HepG2 (cell line): ENCODE measurements around the gene HMCN2. TPM values are rescaled to one million over a fixed set of nuclear protein-coding genes. Genes with fewer than 3 reads are reported as not detected.
A peak's percentile ranks its signal among the peaks of the same experiment; 100 is the strongest.

Experiments
- ATAC-seq: fragments of 200-7000 bp; cut with Tn5 transposase; 3 replicates; pipeline ENCODE4 v1.9.1; 2020; ENCODE audit warnings: mild to moderate bottlenecking, moderate library complexity
- BruUV-seq: library from RNA; stranded (reverse); fragments of 400-500 nt; replicated peaks from 2 replicates; lab custom pipeline; 2021; lab: Mats Ljungman, UMichigan
- CTCF ChIA-PET: fragments of 300-600 bp; formaldehyde crosslinking; extraction: SDS; loops from one replicate; lab custom pipeline; 2021; ENCODE audit warnings: low total read pairs, inconsistent platforms, low intra/inter-chr PET ratio; lab: Yijun Ruan, JAX
- POLR2A ChIA-PET: fragments of 350-600 bp; sonication (Branson Sonifier 250); formaldehyde crosslinking; loops from one replicate; lab custom pipeline; 2020; ENCODE audit warnings: antibody characterized with exemption, inconsistent platforms; lab: Yijun Ruan, JAX
- DNase-seq: peaks from one replicate; pipeline ENCODE4 v3.0.0-alpha.2; 2015; ENCODE audit warnings: low spot score
- FAIRE-seq: peaks from 3 replicates; lab custom pipeline; 2011; peaks lifted over from hg19 to GRCh38; lab: Jason Lieb, UNC
- H2AFZ ChIP-seq: one replicate; pipeline ENCODE4 v1.6.1; 2011; ENCODE audit warnings: low read length, inconsistent platforms
- H3K27ac ChIP-seq: fragments of 300-600 bp; 3 replicates; pipeline ENCODE4 v1.8.0; 2011; ENCODE audit warnings: mixed run types, mild to moderate bottlenecking, mixed read lengths, low read length, inconsistent platforms; ENCODE audit not compliant: insufficient read depth; ENCODE audit errors: extremely low read length
- H3K27me3 ChIP-seq, 2 experiments: fragments of 200-600 bp in 1 of 2; 2 replicates in 1 of 2; 3 replicates in 1 of 2; pipeline versions ENCODE4 v1.6.0 to v1.8.0; 2011; ENCODE audit warnings: low read length in 2 of 2, mild to moderate bottlenecking in 2 of 2, moderate library complexity in 2 of 2, inconsistent platforms in 1 of 2; ENCODE audit not compliant: insufficient read depth in 2 of 2, control insufficient read depth in 1 of 2
- H3K36me3 ChIP-seq, 2 experiments: fragments of 200-600 bp in 1 of 2; replicated peaks in 1 of 2; 2 replicates in 1 of 2; 3 replicates in 1 of 2; pipeline versions ENCODE4 v1.5.1 to v1.8.0; 2011; ENCODE audit warnings: low read length in 2 of 2, inconsistent platforms in 1 of 2; ENCODE audit not compliant: insufficient read depth in 2 of 2, control insufficient read depth in 1 of 2
- H3K4me1 ChIP-seq: 2 replicates; pipeline ENCODE4 v1.5.1; 2012; ENCODE audit warnings: low read length, inconsistent platforms; ENCODE audit not compliant: insufficient read depth
- H3K4me2 ChIP-seq: 2 replicates; pipeline ENCODE4 v1.6.0; 2011; ENCODE audit warnings: low read depth, low read length, inconsistent platforms
- H3K4me3 ChIP-seq, 3 experiments: fragments of 200-600 bp in 1 of 3; sonication (generic), shearing (Covaris generic) in 1 of 3; replicated peaks in 1 of 3; 2 replicates each; pipeline ENCODE4 v1.5.1; 2011 to 2016; ENCODE audit warnings: low read length in 3 of 3, inconsistent platforms in 2 of 3, low read depth in 2 of 3, mild to moderate bottlenecking in 2 of 3, control low read depth in 1 of 3, mixed read lengths in 1 of 3; ENCODE audit not compliant: insufficient read depth in 1 of 3
- H3K79me2 ChIP-seq: one replicate; pipeline ENCODE4 v1.6.1; 2011; ENCODE audit warnings: low read length, inconsistent platforms; ENCODE audit not compliant: insufficient read depth
- H3K9ac ChIP-seq: 2 replicates; pipeline ENCODE4 v1.6.0; 2011; ENCODE audit warnings: mild to moderate bottlenecking, low read depth, low read length, inconsistent platforms; ENCODE audit not compliant: insufficient read depth
- H3K9me3 ChIP-seq: 2 replicates; pipeline ENCODE4 v1.5.1; 2012; ENCODE audit warnings: mild to moderate bottlenecking, low read length
- H4K20me1 ChIP-seq: 2 replicates; pipeline ENCODE4 v1.6.0; 2011; ENCODE audit warnings: inconsistent platforms, mild to moderate bottlenecking, low read length, moderate library complexity; ENCODE audit not compliant: insufficient read depth
- FOXO1 ChIP-seq: sonication (generic); formaldehyde crosslinking; IDR thresholded peaks from 2 replicates; pipeline ENCODE4 v1.4.0; 2020; ENCODE audit warnings: missing genetic modification reagents
- KAT7 ChIP-seq: IDR thresholded peaks from 2 replicates; pipeline ENCODE4 v1.6.1; 2018; ENCODE audit warnings: borderline replicate concordance, missing compliant biosample characterization
- KDM4B ChIP-seq: sonication (generic); formaldehyde crosslinking; IDR thresholded peaks from 2 replicates; pipeline ENCODE4 v1.4.0; 2020; ENCODE audit warnings: missing genetic modification reagents
- MAF1 ChIP-seq: sonication (generic); formaldehyde crosslinking; IDR thresholded peaks from 2 replicates; pipeline ENCODE4 v1.5.0; 2020; ENCODE audit warnings: missing genetic modification reagents, borderline replicate concordance
- NFE2L2 ChIP-seq: fragments of 150-350 bp; IDR thresholded peaks from 2 replicates; pipeline ENCODE4 v1.6.1; 2014; ENCODE audit warnings: low read length
- REST ChIP-seq, 2 experiments: IDR thresholded peaks; 2 replicates each; pipeline ENCODE4 v1.6.1; 2011 to 2012; ENCODE audit warnings: low read length in 2 of 2, borderline replicate concordance in 1 of 2, low read depth in 1 of 2, mild to moderate bottlenecking in 1 of 2, moderate library complexity in 1 of 2
- STAG1 ChIP-seq: sonication (generic); formaldehyde crosslinking; IDR thresholded peaks from 2 replicates; pipeline ENCODE4 v1.4.0; 2020; ENCODE audit warnings: missing genetic modification reagents
- TOE1 ChIP-seq: sonication (generic); formaldehyde crosslinking; IDR thresholded peaks from 2 replicates; pipeline ENCODE4 v1.4.0; 2020; ENCODE audit warnings: mild to moderate bottlenecking, missing genetic modification reagents
- ZFP90 ChIP-seq: sonication (generic); formaldehyde crosslinking; IDR thresholded peaks from 2 replicates; pipeline ENCODE4 v1.8.0; 2022; ENCODE audit warnings: missing genetic modification reagents, mild to moderate bottlenecking, inconsistent platforms, borderline replicate concordance
- ZNF335 ChIP-seq: sonication (generic); formaldehyde crosslinking; IDR thresholded peaks from 2 replicates; pipeline ENCODE4 v1.4.0; 2020; ENCODE audit warnings: missing genetic modification reagents
- ZNF33A ChIP-seq: sonication (generic); formaldehyde crosslinking; IDR thresholded peaks from 2 replicates; pipeline ENCODE4 v1.5.1; 2020; ENCODE audit warnings: missing genetic modification reagents, mild to moderate bottlenecking, moderate library complexity, borderline replicate concordance
- ZNF780A ChIP-seq: sonication (generic); formaldehyde crosslinking; IDR thresholded peaks from 2 replicates; pipeline ENCODE4 v1.8.0; 2022; ENCODE audit warnings: mild to moderate bottlenecking, missing genetic modification reagents, moderate library complexity
- WGBS: methylation state at CpG from one replicate; pipeline ENCODE4 v1.1.6; 2017; ENCODE audit warnings: low lambda C conversion rate; 5-methylcytosine and 5-hydroxymethylcytosine counted together
- in situ Hi-C: cut with HindIII; loops from 2 replicates; pipeline ENCODE4 v1.10.0; 2017; ENCODE audit warnings: low pct_unique_long_range_greater_than_20kb; ENCODE audit not compliant: extremely low pct_ligation_motif_present
- intact Hi-C: fragments of 100-400 bp; cut with micrococcal nuclease; formaldehyde crosslinking; loops from one replicate; pipeline ENCODE4 v1.10.0; 2022; ENCODE audit not compliant: unreplicated experiment
- polyA plus RNA-seq, 8 experiments: library from polyadenylated mRNA; depleted of rRNA in 3 of 8; stranded (reverse) in 7 of 8; unstranded in 1 of 8; fragments of >200 nt; fragmentation: Illumina TruSeq in 4 of 8; extraction: Trizol in 4 of 8; gene quantifications; 2 replicates each; pipeline versions ENCODE4 v1.2.1 to v1.2.3, GENCODE V29; 2011 to 2016; ENCODE audit warnings: low read depth in 4 of 8, missing spikeins in 1 of 8, mixed read lengths in 1 of 8; ENCODE audit not compliant: insufficient read depth in 1 of 8
- total RNA-seq, 5 experiments: library from RNA; depleted of rRNA; stranded (reverse); fragments of >200 nt; fragmentation: Illumina TruSeq; extraction: Trizol; gene quantifications; 2 replicates each; pipeline ENCODE4 v1.2.3, GENCODE V29; 2016; ENCODE audit warnings: low read depth in 1 of 5

HMCN2 gene
- total and polyA plus RNA-seq, 2 of the 13 experiments (the other 11 are each of a cell fraction or from before 2014, with no cell fraction given) = 0.09 TPM; not detected in 1

GRCh38 chr9:130448771-130449603 is 183.4 kb downstream of the HMCN2 start:
- Histone ChIP-seq H3K9ac (no peak overlapping the region), H3K36me3 (no peaks in the 10 kb centered on the region), H3K4me3 (no peak overlapping the region), H3K4me2 (no peak overlapping the region), H3K27ac (no peak overlapping the region), H3K4me1 (peaks cover 87% of the 10 kb centered on the region), H3K9me3 (no peaks in the 10 kb centered on the region), H4K20me1 (peaks cover 14% of the 10 kb centered on the region; the same call in 1 of the 2 replicates), H2AFZ (no peak overlapping the region), H3K79me2 (no peaks in the 10 kb centered on the region), H3K27me3 (no peaks in the 10 kb centered on the region; a peak in 1 of 5 replicates)
- DNase-seq (no peak), ATAC-seq (no peak), FAIRE-seq (no peak)
- intact Hi-C loops = no loop called here
- WGBS = 99% methylated on average over 7 of the region's 10 CpGs
- BruUV-seq = no TSS peak
- POLR2A ChIA-PET = no interaction called here
- CTCF ChIA-PET = no interaction called here
- in situ Hi-C loops = no loop called here
- no peak for TF ChIP-seq FOXO1 (CRISPR knock-in tag)
- no peak for TF ChIP-seq TOE1 (CRISPR knock-in tag)

GRCh38 chr9:130450344-130451003 is 184.9 kb downstream of the HMCN2 start:
- Histone ChIP-seq H3K9me3 (no peaks in the 10 kb centered on the region), H3K4me1 (peaks cover 86% of the 10 kb centered on the region), H3K27ac (peak overlapping the region; percentile 51), H3K4me3 (peak overlapping the region in 1 of 3 experiments; percentile 53; a peak in 2 of 6 replicates), H3K36me3 (no peaks in the 10 kb centered on the region), H3K4me2 (peak overlapping the region; percentile 62), H3K79me2 (no peaks in the 10 kb centered on the region), H4K20me1 (peaks cover 14% of the 10 kb centered on the region; the same call in 1 of the 2 replicates), H3K27me3 (no peaks in the 10 kb centered on the region; a peak in 1 of 5 replicates), H3K9ac (no peak overlapping the region), H2AFZ (no peak overlapping the region)
- ChIA-PET POLR2A (interaction anchor here (0.8 to 1.4 kb wide), 6 partner anchors 12 to 243 kb away, joined by 3 to 5 read pairs (median 4); partner anchors contain the start of gene EXOSC2), CTCF (interaction anchor here (1.4 kb wide), 1 partner anchor 18 kb away, joined by 3 read pairs; no protein-coding TSS in a partner anchor)
- intact Hi-C loops = loop anchor here (2.0 to 10.0 kb wide), 3 partner anchors 18 to 392 kb away; no protein-coding TSS in a partner anchor
- in situ Hi-C loops = loop anchor here (5.0 kb wide), 1 partner anchor 232 kb away; no protein-coding TSS in a partner anchor
- ATAC-seq = peak; percentile 78
- 0% methylated on average over 8 of the region's 15 CpGs for WGBS
- peak; percentile 90 for DNase-seq
- peak; percentile 95 for FAIRE-seq
- BruUV-seq = no TSS peak
- TF ChIP-seq STAG1 (CRISPR knock-in tag) = 0 out of 2 replicates have a peak, but pooled peaks have one; percentile 19
- peak; percentile 94 for TF ChIP-seq ZNF780A (CRISPR knock-in tag)
- TF ChIP-seq ZFP90 (CRISPR knock-in tag) = peak; percentile 92
- peak; percentile 61; the same call in 1 of the 2 replicates for TF ChIP-seq MAF1 (CRISPR knock-in tag)
- TF ChIP-seq REST (IDR thresholded peaks at IDR 0.05; ENCODE audit: borderline replicate concordance in 1 of 2, low read depth in 1 of 2, low read length in 2 of 2) = no peak
- peak; percentile 97 for TF ChIP-seq KDM4B (CRISPR knock-in tag)
- no peak for TF ChIP-seq KAT7
- TF ChIP-seq ZNF33A (CRISPR knock-in tag) = no peak
- no peak for TF ChIP-seq NFE2L2
- TF ChIP-seq ZNF335 (CRISPR knock-in tag) = 0 out of 2 replicates have a peak, but pooled peaks have one; percentile 68
